Measurements from ENCODE around the gene CDH8. TPM values are rescaled to one million over a fixed set of nuclear protein-coding genes. Genes with fewer than 3 reads are reported as not detected.

CDH8 gene
- total and polyA plus RNA-seq, 2 donors (not counting 1 experiment from before 2014, with no cell fraction given) = not detected

DNA sequence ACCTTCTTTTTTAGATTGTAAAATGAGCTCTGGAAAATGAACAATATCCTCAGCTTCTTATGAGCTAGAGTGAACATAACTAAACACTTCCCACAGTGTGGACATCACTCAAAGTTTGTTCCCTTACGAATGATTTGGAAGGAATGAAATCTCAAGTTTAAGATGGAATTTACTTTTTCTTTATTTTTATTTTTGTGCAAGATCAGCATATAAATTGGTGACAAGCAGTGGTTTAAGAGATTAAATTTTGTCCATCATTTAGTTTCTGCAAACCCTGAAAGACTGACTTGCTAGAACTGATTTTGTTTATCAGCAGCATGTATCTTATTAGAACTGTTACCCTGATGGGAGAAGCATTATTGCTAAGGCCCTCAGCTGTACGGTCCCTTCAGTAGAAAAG is 420.1 kb downstream of the CDH8 start:
- Histone ChIP-seq H3K79me2 (ENCODE audit: control insufficient read depth, insufficient read depth, low read length) (no peaks in the 10 kb centered on the region), H4K20me1 (ENCODE audit: control insufficient read depth, insufficient read depth, low read length, poor library complexity, severe bottlenecking) (no peaks in the 10 kb centered on the region), H3K9me3 (ENCODE audit: control extremely low read depth in 1 of 3, control insufficient read depth in 2 of 3, insufficient read depth in 1 of 3, low read length in 2 of 3) (peaks cover 0 to 3% (median 0%) of the 10 kb centered on the region in 3 donors), H3K27ac (ENCODE audit: low read length in 2 of 2) (no peak overlapping the region), H2AFZ (ENCODE audit: insufficient read depth, low read depth, low read length, poor library complexity, severe bottlenecking) (no peak overlapping the region), H3K9ac (ENCODE audit: low read length) (no peak overlapping the region), H3K4me2 (replicated peaks; ENCODE audit: low read depth, low read length, poor library complexity, severe bottlenecking) (no peak overlapping the region), H3K36me3 (replicated peaks in 1 of 2; ENCODE audit: control extremely low read depth in 1 of 2, control insufficient read depth in 1 of 2, extremely low read depth in 1 of 2, insufficient read depth in 2 of 2, low read length in 1 of 2) (no peaks in the 10 kb centered on the region), H3K4me3 (ENCODE audit: control extremely low read depth in 1 of 5, extremely low read depth in 1 of 5, insufficient read depth in 1 of 5, low read depth in 2 of 5, low read length in 4 of 5) (no peak overlapping the region), H3K4me1 (ENCODE audit: control insufficient read depth in 2 of 2, insufficient read depth in 2 of 2, low read length in 2 of 2) (no peaks in the 10 kb centered on the region), H3K27me3 (replicated peaks in 1 of 4; ENCODE audit: control extremely low read depth in 1 of 4, control insufficient read depth in 3 of 4, insufficient read depth in 4 of 4, low read length in 3 of 4) (no peaks in the 10 kb centered on the region)
- intact Hi-C loops (cut with micrococcal nuclease) = no loop called here
- ATAC-seq (ENCODE audit: low read depth) = no peak
- Mint-ChIP-seq H3K4me3 (no peak overlapping the region), H3K9me3 (ENCODE audit: insufficient read depth) (peaks cover 7% of the 10 kb centered on the region), H3K4me1 (no peaks in the 10 kb centered on the region), H3K27ac (no peak overlapping the region), H3K27me3 (no peaks in the 10 kb centered on the region)
- POLR2A ChIA-PET = no interaction called here
- TF ChIP-seq EZH2 (IDR thresholded peaks at IDR 0.05; ENCODE audit: borderline replicate concordance, insufficient read depth, low read depth, low read length, poor library complexity, severe bottlenecking) = no peak
- TF ChIP-seq, protein P1, sequence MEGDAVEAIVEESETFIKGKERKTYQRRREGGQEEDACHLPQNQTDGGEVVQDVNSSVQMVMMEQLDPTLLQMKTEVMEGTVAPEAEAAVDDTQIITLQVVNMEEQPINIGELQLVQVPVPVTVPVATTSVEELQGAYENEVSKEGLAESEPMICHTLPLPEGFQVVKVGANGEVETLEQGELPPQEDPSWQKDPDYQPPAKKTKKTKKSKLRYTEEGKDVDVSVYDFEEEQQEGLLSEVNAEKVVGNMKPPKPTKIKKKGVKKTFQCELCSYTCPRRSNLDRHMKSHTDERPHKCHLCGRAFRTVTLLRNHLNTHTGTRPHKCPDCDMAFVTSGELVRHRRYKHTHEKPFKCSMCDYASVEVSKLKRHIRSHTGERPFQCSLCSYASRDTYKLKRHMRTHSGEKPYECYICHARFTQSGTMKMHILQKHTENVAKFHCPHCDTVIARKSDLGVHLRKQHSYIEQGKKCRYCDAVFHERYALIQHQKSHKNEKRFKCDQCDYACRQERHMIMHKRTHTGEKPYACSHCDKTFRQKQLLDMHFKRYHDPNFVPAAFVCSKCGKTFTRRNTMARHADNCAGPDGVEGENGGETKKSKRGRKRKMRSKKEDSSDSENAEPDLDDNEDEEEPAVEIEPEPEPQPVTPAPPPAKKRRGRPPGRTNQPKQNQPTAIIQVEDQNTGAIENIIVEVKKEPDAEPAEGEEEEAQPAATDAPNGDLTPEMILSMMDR (IDR thresholded peaks at IDR 0.05) = no peak
- 100% methylated on average over 1 of the region's 2 CpGs for WGBS (ENCODE audit: insufficient coverage)
- CTCF ChIA-PET = no interaction called here
- DNase-seq = no peak

DNA sequence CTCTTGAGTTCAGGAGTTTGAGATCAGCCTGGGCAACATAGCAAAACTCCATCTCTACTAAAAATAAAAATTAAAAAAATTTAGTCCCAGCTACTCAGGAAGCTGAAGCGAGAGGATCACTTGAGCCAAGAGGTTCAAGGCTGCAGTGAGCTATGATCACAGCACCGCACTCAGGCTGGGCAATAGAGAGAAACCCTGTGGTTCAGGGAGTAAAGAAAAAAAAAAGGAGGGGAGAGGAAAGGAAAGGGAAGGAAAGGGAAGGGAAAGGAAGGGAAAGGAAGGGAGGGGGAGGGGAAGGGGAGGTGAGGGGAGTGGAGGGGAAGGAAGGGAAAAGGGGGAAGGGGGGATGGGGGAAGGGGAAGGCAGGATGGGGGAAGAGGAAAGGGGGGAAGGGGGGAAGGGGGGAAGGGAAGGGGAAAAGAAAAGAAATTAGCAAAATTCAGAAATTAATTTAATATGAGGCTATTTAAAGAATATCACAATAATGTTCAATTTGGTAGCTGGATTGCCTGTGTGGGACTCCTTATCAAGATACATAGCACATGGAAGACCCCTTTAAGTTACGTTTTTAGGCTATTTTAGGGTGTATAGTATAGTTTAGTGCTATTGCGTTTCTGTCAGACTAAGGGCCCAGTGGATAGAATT is 424.3 kb downstream of the CDH8 start:
- Mint-ChIP-seq H3K9me3 (ENCODE audit: insufficient read depth) (no peaks in the 10 kb centered on the region), H3K4me3 (no peak overlapping the region), H3K27ac (no peak overlapping the region), H3K4me1 (no peaks in the 10 kb centered on the region), H3K27me3 (no peaks in the 10 kb centered on the region)
- Histone ChIP-seq H3K9ac (ENCODE audit: low read length) (no peak overlapping the region), H3K79me2 (ENCODE audit: control insufficient read depth, insufficient read depth, low read length) (no peaks in the 10 kb centered on the region), H4K20me1 (ENCODE audit: control insufficient read depth, insufficient read depth, low read length, poor library complexity, severe bottlenecking) (no peaks in the 10 kb centered on the region), H2AFZ (ENCODE audit: insufficient read depth, low read depth, low read length, poor library complexity, severe bottlenecking) (no peak overlapping the region), H3K4me3 (ENCODE audit: control extremely low read depth in 1 of 5, extremely low read depth in 1 of 5, insufficient read depth in 1 of 5, low read depth in 2 of 5, low read length in 4 of 5) (no peak overlapping the region), H3K4me1 (ENCODE audit: control insufficient read depth in 2 of 2, insufficient read depth in 2 of 2, low read length in 2 of 2) (no peaks in the 10 kb centered on the region), H3K4me2 (replicated peaks; ENCODE audit: low read depth, low read length, poor library complexity, severe bottlenecking) (no peak overlapping the region), H3K36me3 (replicated peaks in 1 of 2; ENCODE audit: control extremely low read depth in 1 of 2, control insufficient read depth in 1 of 2, extremely low read depth in 1 of 2, insufficient read depth in 2 of 2, low read length in 1 of 2) (no peaks in the 10 kb centered on the region), H3K27me3 (replicated peaks in 1 of 4; ENCODE audit: control extremely low read depth in 1 of 4, control insufficient read depth in 3 of 4, insufficient read depth in 4 of 4, low read length in 3 of 4) (no peaks in the 10 kb centered on the region), H3K9me3 (ENCODE audit: control extremely low read depth in 1 of 3, control insufficient read depth in 2 of 3, insufficient read depth in 1 of 3, low read length in 2 of 3) (peaks cover 0 to 1% (median 0%) of the 10 kb centered on the region in 3 donors), H3K27ac (ENCODE audit: low read length in 2 of 2) (no peak overlapping the region)
- CTCF ChIA-PET = no interaction called here
- intact Hi-C loops (cut with micrococcal nuclease) = no loop called here
- POLR2A ChIA-PET = no interaction called here
- DNase-seq (no peak), ATAC-seq (ENCODE audit: low read depth) (no peak)
- no CpG with 5 or more reads among the region's 4 CpGs for WGBS (ENCODE audit: insufficient coverage)
- TF ChIP-seq EZH2 (IDR thresholded peaks at IDR 0.05; ENCODE audit: borderline replicate concordance, insufficient read depth, low read depth, low read length, poor library complexity, severe bottlenecking) = no peak
- TF ChIP-seq, protein P1 (IDR thresholded peaks at IDR 0.05) = no peak
